Kidney epithelial cell (primary cell): Measurements from ENCODE around the gene C1orf87. TPM values are rescaled to one million over a fixed set of nuclear protein-coding genes. Genes with fewer than 3 reads are reported as not detected.
A peak's percentile ranks its signal among the peaks of the same experiment; 100 is the strongest.

Source experiments
- DNase-seq: peaks from one replicate; pipeline ENCODE4 v3.0.0-alpha.2; 2010; ENCODE audit warnings: low read depth
- H3K27me3 ChIP-seq: 2 replicates; pipeline ENCODE4 v1.6.0; 2011; ENCODE audit warnings: low read length; ENCODE audit not compliant: control insufficient read depth, insufficient read depth
- H3K36me3 ChIP-seq: 2 replicates; pipeline ENCODE4 v1.5.1; 2011; ENCODE audit warnings: low read length; ENCODE audit not compliant: control insufficient read depth, insufficient read depth
- H3K4me3 ChIP-seq: 2 replicates; pipeline ENCODE4 v1.5.1; 2011; ENCODE audit warnings: low read depth, mild to moderate bottlenecking, control low read depth, low read length
- total RNA-seq: library from RNA; depleted of rRNA; stranded (reverse); fragments of >200 nt; gene quantifications from 2 replicates; pipeline ENCODE4 v1.2.3, GENCODE V29; 2015
- TF ChIP-seq, protein P1 (sequence below): IDR thresholded peaks from 2 replicates; pipeline ENCODE4 v1.5.1; 2011; ENCODE audit warnings: mild to moderate bottlenecking, moderate library complexity, low read length, control low read depth, inconsistent platforms; ENCODE audit not compliant: insufficient read depth, poor library complexity, severe bottlenecking

The C1orf87 gene
- total RNA-seq, 1 donor from 2014 or later: not detected

DNA sequence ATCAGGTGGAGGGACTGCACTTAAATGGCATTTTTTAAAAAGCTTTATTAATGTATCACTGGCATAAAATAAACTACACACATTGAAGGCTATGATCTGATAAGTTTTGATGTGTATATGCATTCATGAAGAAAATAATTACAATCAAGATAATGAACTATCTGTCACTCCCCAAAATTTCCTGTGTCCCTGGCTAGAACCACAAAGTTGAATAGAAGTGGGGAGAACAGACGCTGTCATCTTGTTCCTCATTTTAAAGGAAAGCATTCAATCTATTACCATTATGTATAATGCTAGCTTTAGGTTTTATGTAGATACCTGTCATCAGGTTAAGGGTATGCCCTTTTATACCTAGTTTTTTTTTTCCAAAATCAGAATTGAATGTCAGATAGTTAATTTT lies 38.1 kb upstream of the C1orf87 start:
- DNase-seq: no peak
- TF ChIP-seq, protein P1, sequence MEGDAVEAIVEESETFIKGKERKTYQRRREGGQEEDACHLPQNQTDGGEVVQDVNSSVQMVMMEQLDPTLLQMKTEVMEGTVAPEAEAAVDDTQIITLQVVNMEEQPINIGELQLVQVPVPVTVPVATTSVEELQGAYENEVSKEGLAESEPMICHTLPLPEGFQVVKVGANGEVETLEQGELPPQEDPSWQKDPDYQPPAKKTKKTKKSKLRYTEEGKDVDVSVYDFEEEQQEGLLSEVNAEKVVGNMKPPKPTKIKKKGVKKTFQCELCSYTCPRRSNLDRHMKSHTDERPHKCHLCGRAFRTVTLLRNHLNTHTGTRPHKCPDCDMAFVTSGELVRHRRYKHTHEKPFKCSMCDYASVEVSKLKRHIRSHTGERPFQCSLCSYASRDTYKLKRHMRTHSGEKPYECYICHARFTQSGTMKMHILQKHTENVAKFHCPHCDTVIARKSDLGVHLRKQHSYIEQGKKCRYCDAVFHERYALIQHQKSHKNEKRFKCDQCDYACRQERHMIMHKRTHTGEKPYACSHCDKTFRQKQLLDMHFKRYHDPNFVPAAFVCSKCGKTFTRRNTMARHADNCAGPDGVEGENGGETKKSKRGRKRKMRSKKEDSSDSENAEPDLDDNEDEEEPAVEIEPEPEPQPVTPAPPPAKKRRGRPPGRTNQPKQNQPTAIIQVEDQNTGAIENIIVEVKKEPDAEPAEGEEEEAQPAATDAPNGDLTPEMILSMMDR: no peak
- H3K4me3 ChIP-seq: no peak overlapping the region
- H3K27me3 ChIP-seq: no peaks in the 10 kb centered on the region
- H3K36me3 ChIP-seq: no peaks in the 10 kb centered on the region

DNA sequence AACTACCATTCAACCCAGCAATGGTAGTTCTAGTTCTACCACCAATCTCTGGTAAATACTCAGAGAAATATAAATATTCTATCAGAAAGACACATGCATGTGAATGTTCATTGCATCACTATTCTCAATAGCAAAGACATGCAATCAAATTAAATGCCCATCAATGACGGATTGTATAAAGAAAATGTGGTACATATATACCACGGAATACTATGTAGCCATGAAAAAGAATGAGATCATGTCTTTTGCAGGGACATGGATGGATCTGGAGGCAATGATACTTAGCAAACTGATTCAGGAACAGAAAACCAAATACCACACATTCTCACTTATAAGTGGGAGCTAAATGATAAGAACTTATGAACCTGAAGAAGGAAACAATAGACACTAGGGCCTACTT lies 37.5 kb upstream of the C1orf87 start:
- TF ChIP-seq, protein P1: no peak
- no peaks in the 10 kb centered on the region for H3K36me3 ChIP-seq
- DNase-seq: no peak
- no peaks in the 10 kb centered on the region for H3K27me3 ChIP-seq
- H3K4me3 ChIP-seq: no peak overlapping the region

DNA sequence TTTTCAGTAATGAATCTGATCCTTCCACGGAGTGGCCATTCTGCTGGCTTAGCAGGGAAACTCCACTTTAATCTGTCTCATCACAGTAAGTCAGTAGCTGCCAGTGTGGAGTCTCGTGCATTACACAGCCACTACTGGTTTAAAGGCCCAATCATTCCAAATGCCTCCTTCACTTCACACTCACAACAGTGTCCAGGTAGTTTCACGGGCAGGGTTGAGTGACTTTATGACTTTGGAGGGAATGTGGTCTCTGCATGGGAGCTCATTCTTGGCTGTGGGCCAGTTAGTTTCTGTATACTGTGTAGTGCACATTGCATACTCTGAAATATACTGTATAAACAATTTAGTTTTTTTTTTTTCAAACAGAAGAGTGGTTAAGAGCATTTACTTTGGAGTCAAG lies 34.6 kb upstream of the C1orf87 start:
- TF ChIP-seq, protein P1: no peak
- DNase-seq: peak; percentile 58
- Histone ChIP-seq H3K4me3 (no peak overlapping the region), H3K36me3 (no peaks in the 10 kb centered on the region), H3K27me3 (no peaks in the 10 kb centered on the region)

DNA sequence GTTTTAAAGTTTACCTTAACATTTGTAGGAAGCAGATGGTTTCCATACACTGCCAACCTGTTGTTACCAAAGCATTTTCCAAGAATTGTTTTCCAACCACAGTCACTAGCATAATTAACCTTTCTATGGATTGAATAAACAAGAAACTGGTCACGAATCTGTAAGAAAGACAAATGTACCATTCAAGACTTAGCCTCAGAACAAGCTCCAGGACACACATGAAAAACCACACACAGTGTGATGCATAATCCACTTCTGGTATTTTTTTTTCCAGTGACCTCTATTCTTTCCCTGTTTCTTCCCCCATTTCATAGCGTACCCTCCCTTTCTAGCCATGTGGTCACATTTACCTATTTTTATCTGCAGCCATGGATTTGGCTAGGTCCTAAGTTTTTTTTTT lies 29.6 kb upstream of the C1orf87 start:
- DNase-seq: no peak
- TF ChIP-seq, protein P1: no peak
- H3K27me3 ChIP-seq: no peaks in the 10 kb centered on the region
- H3K36me3 ChIP-seq: no peaks in the 10 kb centered on the region
- no peak overlapping the region for H3K4me3 ChIP-seq

DNA sequence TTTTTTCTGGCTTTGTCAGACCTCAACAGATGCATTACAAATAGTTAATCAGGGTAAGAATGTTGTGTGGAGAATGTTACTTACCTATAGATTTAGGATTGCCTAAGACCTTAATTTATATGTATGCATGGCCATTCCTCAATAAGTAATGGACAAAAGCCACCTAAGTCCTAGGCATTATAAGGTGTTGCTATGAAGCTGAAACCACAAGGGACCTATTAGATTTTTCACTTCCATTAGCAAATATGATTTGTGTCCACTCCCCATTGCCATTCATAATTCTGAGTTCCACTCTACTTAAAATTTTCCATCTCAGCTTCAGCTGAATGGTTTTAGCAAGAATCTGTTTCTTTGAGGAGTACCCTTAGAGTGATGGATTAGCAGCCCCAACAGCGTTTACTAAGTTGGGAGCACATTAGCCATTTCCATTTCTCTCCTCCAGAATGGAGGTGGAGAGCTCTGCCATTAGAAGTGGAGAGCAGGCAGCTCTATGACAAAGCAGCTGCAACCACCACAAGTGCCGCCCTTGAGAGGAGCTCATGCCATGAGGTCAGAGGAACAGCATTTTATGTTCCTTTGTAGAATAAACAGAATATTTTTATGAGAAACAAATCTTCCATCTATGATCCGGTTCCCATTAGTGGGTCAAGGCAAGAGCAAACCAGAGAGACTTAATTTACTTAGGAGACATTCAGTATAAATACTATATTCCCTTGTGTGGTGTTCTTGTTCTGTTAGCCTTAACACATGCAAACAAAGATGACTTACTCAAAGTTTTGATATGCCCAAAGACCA lies 28.9 kb upstream of the C1orf87 start:
- Histone ChIP-seq H3K27me3 (no peaks in the 10 kb centered on the region), H3K36me3 (no peaks in the 10 kb centered on the region), H3K4me3 (no peak overlapping the region)
- TF ChIP-seq, protein P1: no peak
- DNase-seq: no peak

DNA sequence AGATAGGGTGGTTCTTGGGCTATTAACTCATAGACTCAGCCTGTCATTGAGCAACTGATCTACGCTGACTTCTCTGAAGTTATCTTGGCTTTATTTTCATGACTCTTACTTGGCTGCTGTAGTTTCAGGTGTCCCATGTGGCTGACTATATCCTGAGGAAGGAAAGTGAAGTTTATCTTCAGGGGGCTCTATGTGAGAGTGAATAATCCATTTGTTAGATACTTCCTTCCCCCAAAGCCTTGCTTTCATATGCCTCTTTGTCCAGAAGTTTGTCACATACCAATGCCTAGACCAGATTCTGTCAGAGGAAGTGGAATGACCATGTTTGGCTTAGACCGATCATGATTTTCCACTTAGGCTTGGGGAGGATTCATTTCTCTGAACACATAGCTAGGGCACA lies 27.9 kb upstream of the C1orf87 start:
- TF ChIP-seq, protein P1: no peak
- Histone ChIP-seq H3K27me3 (no peaks in the 10 kb centered on the region), H3K4me3 (no peak overlapping the region), H3K36me3 (no peaks in the 10 kb centered on the region)
- no peak for DNase-seq
